SH-SY5Y (cell line): ENCODE data around the gene NSD1.

Experiments
- GATA2 ChIP-seq: IDR thresholded peaks from 2 replicates; pipeline ENCODE4 v1.6.1; 2011; ENCODE audit warnings: mild to moderate bottlenecking, low read depth, low read length
- GATA3 ChIP-seq: IDR thresholded peaks from 2 replicates; pipeline ENCODE4 v1.6.1; 2011; ENCODE audit warnings: low read depth, mild to moderate bottlenecking, low read length, moderate library complexity

Gene NSD1

GRCh38 chr5:177316005-177316404 is 182.4 kb downstream of the NSD1 start:
- TF ChIP-seq GATA2: no peak
- no peak for TF ChIP-seq GATA3

GRCh38 chr5:177317959-177318377 is 184.4 kb downstream of the NSD1 start:
- no peak for TF ChIP-seq GATA3
- no peak for TF ChIP-seq GATA2

- no peak for TF ChIP-seq GATA3
- TF ChIP-seq GATA2: no peak
Measured at GRCh38 chr5:177319913-177320588, 186.5 kb downstream of the NSD1 start.

- no peak for TF ChIP-seq GATA3
- TF ChIP-seq GATA2: no peak
Measured at GRCh38 chr5:177320879-177321278, 187.3 kb downstream of the NSD1 start.

- TF ChIP-seq GATA2: no peak
- no peak for TF ChIP-seq GATA3
Measured at GRCh38 chr5:177325868-177326381, 192.4 kb downstream of the NSD1 start.

GRCh38 chr5:177327539-177328522 is 194.3 kb downstream of the NSD1 start:
- TF ChIP-seq GATA2 (no peak), GATA3 (no peak)

GRCh38 chr5:177328545-177329231 is 195.1 kb downstream of the NSD1 start:
- TF ChIP-seq GATA3: no peak
- no peak for TF ChIP-seq GATA2

- no peak for TF ChIP-seq GATA3
- no peak for TF ChIP-seq GATA2
Measured at GRCh38 chr5:177329883-177330282, 196.3 kb downstream of the NSD1 start.

GRCh38 chr5:177330991-177331842 is 197.6 kb downstream of the NSD1 start:
- TF ChIP-seq GATA2 (no peak), GATA3 (no peak)

- TF ChIP-seq GATA3 (no peak), GATA2 (no peak)
Measured at GRCh38 chr5:177332031-177332895, 198.7 kb downstream of the NSD1 start.

- TF ChIP-seq GATA2: no peak
- TF ChIP-seq GATA3: no peak
Measured at GRCh38 chr5:177332896-177333260, 199.3 kb downstream of the NSD1 start.

- TF ChIP-seq GATA2: no peak
- TF ChIP-seq GATA3: no peak
Measured at GRCh38 chr5:177333420-177334154, 200.0 kb downstream of the NSD1 start.
